GM13977 (cell line): ENCODE measurements around the gene KANSL1L.

Experiments used
- DNase-seq: peaks from one replicate; pipeline ENCODE4 v3.0.0; 2012; ENCODE audit warnings: low spot score
- CTCF ChIP-seq: IDR thresholded peaks from 2 replicates; pipeline ENCODE4 v1.5.1; 2012; ENCODE audit warnings: mild to moderate bottlenecking, control low read depth; ENCODE audit not compliant: insufficient read depth; ENCODE audit errors: extremely low read depth, missing control alignments
- in situ Hi-C: fragments of 300-500 bp; cut with MboI; formaldehyde crosslinking; loops from one replicate; pipeline ENCODE4 v1.12.0; 2022; ENCODE audit warnings: low sequenced_read_pairs, low pct_unique_long_range_greater_than_20kb, mixed read lengths, inconsistent platforms; ENCODE audit not compliant: unreplicated experiment

Gene KANSL1L

GRCh38 chr2:210132239-210132638 is 39.0 kb downstream of the KANSL1L start:
- DNase-seq, result no peak
- in situ Hi-C loops, result no loop called here
- TF ChIP-seq CTCF, result no peak

- in situ Hi-C loops, result no loop called here
- TF ChIP-seq CTCF, result no peak
- DNase-seq, result no peak
Observed at GRCh38 chr2:210128961-210129360, 42.2 kb downstream of the KANSL1L start.

GRCh38 chr2:210113614-210114235 is 57.5 kb downstream of the KANSL1L start:
- no peak for DNase-seq
- in situ Hi-C loops, result no loop called here
- TF ChIP-seq CTCF, result no peak

GRCh38 chr2:210112871-210113270 is 58.3 kb downstream of the KANSL1L start:
- DNase-seq, result no peak
- in situ Hi-C loops, result no loop called here
- TF ChIP-seq CTCF, result no peak

- no peak for TF ChIP-seq CTCF
- DNase-seq, result no peak
- in situ Hi-C loops, result no loop called here
Observed at GRCh38 chr2:210099940-210100339, 71.3 kb downstream of the KANSL1L start.

- DNase-seq, result no peak
- in situ Hi-C loops, result no loop called here
- TF ChIP-seq CTCF, result no peak
Observed at GRCh38 chr2:210094787-210095186, 76.4 kb downstream of the KANSL1L start.
